Brain microvascular endothelial cell (primary cell): ENCODE data around the gene RTCB.
"Not testable (repeated sequence)": the region's sequence is repeated elsewhere in the genome, so short reads cannot be mapped to it uniquely, and the experiment has no call there.

ENCODE experiments used
- DNase-seq: peaks from one replicate; pipeline ENCODE4 v3.0.0-alpha.2; 2020
- H3K27ac ChIP-seq: fragments of 250-450 bp; sonication (Bioruptor Pico); 2 replicates; pipeline ENCODE4 v1.5.1; 2020; ENCODE audit warnings: mild to moderate bottlenecking, moderate library complexity
- H3K27me3 ChIP-seq: fragments of 250-450 bp; sonication (Bioruptor Pico); replicated peaks from 2 replicates; pipeline ENCODE4 v1.5.1; 2020; ENCODE audit warnings: mild to moderate bottlenecking
- H3K36me3 ChIP-seq: fragments of 250-450 bp; sonication (Bioruptor Pico); replicated peaks from 2 replicates; pipeline ENCODE4 v1.5.1; 2020; ENCODE audit warnings: mild to moderate bottlenecking
- H3K4me3 ChIP-seq: 2 replicates; pipeline ENCODE4 v1.5.1; 2011; ENCODE audit warnings: low read depth, mild to moderate bottlenecking, control low read depth, low read length, moderate library complexity
- CTCF ChIP-seq: IDR thresholded peaks from 2 replicates; pipeline ENCODE4 v1.5.1; 2011; ENCODE audit warnings: low read depth, mild to moderate bottlenecking, moderate library complexity, low read length, control low read depth, inconsistent platforms; ENCODE audit errors: missing control alignments
- in situ Hi-C: cut with HindIII; loops from 2 replicates; pipeline ENCODE4 v1.10.0; 2017; ENCODE audit warnings: low sequenced_read_pairs, low pct_ligation_motif_present

The RTCB gene

GRCh38 chr22:32364210-32364609, 47.8 kb downstream of the RTCB start:
- no peak overlapping the region for H3K4me3 ChIP-seq
- H3K36me3 ChIP-seq: no peaks in the 10 kb centered on the region
- H3K27ac ChIP-seq: no peak overlapping the region
- in situ Hi-C loops: no loop called here
- DNase-seq: no peak
- no peak for TF ChIP-seq CTCF
- H3K27me3 ChIP-seq: no peaks in the 10 kb centered on the region

- no peak overlapping the region for H3K4me3 ChIP-seq
- TF ChIP-seq CTCF: no peak
- no peak overlapping the region for H3K27ac ChIP-seq
- H3K27me3 ChIP-seq: no peaks in the 10 kb centered on the region
- in situ Hi-C loops: no loop called here
- H3K36me3 ChIP-seq: no peaks in the 10 kb centered on the region
- DNase-seq: no peak
Measured at GRCh38 chr22:32361257-32361656, 50.8 kb downstream of the RTCB start.

- DNase-seq, in situ Hi-C loops, H3K36me3 ChIP-seq, H3K4me3 ChIP-seq, H3K27ac ChIP-seq, H3K27me3 ChIP-seq: not testable (repeated sequence)
Measured at GRCh38 chr22:32360096-32360495, 52.0 kb downstream of the RTCB start.

- in situ Hi-C loops, H3K27ac ChIP-seq, H3K4me3 ChIP-seq, DNase-seq, H3K36me3 ChIP-seq, H3K27me3 ChIP-seq: not testable (repeated sequence)
Measured at GRCh38 chr22:32357567-32357966, 54.5 kb downstream of the RTCB start, which contains the start of gene RFPL3. RFPL3 (plus strand) TSS chr22:32357867; CDS start chr22:32358072, 205 bp downstream.

- Histone ChIP-seq H3K27ac (no peak overlapping the region), H3K36me3 (no peaks in the 10 kb centered on the region), H3K4me3 (no peak overlapping the region), H3K27me3 (no peaks in the 10 kb centered on the region)
- in situ Hi-C loops: no loop called here
- TF ChIP-seq CTCF: peak; percentile 3
- no peak for DNase-seq
Measured at GRCh38 chr22:32355760-32356159, 56.3 kb downstream of the RTCB start.

GRCh38 chr22:32354360-32355351, 57.4 kb downstream of the RTCB start:
- no peaks in the 10 kb centered on the region for H3K27me3 ChIP-seq
- in situ Hi-C loops: no loop called here
- no peaks in the 10 kb centered on the region for H3K36me3 ChIP-seq
- no peak overlapping the region for H3K4me3 ChIP-seq
- TF ChIP-seq CTCF: no peak
- no peak overlapping the region for H3K27ac ChIP-seq
- peak; percentile 7 for DNase-seq
